Stimulated activated CD4-positive, alpha-beta T cell treated with anti-CD3 and anti-CD28 coated beads, TNF-alpha, amount 100 ng/mL, for 24 hours (primary cell): Measurements from ENCODE around the gene BDP1.
"Not testable (repeated sequence)": the region's sequence is repeated elsewhere in the genome, so short reads cannot be mapped to it uniquely, and the experiment has no call there.

Experiments used
- DNase-seq, 3 experiments: peaks; one replicate each; pipeline ENCODE4 v3.0.0-alpha.2; 2020; ENCODE audit warnings: low read depth in 3 of 3

BDP1 gene

DNA sequence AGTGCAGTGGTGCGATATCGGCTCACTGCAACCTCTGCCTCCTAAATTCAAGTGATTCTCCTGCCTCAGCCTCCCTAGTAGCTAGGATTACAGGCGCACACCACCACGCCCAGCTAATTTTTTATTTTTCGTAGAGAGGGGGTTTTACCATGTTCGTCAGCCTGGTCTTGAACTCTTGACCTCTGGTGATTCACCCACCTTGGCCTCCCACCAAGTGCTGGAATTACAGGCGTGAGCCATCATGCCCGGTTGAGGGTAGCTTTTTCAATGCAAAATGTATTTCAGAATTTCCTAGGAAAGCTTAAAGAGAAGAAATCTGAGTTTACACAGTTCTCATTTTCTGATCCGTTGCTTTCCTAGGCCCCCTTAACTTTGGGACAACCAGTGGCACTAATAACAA lies 15.7 kb downstream of the BDP1 start:
- DNase-seq = no peak

- DNase-seq = no peak
Measured at GRCh38 chr5:71475788-71476384, 20.4 kb downstream of the BDP1 start.

GRCh38 chr5:71481441-71481840 lies 26.0 kb downstream of the BDP1 start:
- DNase-seq = no peak

DNA sequence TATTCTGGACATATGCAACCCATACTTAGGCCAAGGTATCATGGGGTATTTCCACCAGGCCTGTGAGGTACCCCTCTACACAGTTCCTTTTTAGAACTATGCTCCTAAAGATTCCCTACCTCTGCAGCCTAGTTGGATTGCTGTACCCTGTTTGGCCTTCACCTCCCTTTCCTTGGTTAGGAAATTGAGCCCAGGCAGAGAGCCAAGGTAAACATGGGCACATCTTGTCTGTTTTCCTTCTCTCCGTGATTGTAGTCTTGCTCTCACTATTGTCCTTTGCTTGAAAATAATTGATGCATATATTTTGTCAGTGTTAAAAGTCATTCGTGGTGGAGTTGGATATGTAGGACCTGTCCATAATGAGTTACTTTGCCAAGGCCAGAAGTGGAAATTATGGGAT lies 26.7 kb downstream of the BDP1 start:
- DNase-seq = no peak

GRCh38 chr5:71483355-71483754 lies 27.9 kb downstream of the BDP1 start:
- no peak for DNase-seq

DNA sequence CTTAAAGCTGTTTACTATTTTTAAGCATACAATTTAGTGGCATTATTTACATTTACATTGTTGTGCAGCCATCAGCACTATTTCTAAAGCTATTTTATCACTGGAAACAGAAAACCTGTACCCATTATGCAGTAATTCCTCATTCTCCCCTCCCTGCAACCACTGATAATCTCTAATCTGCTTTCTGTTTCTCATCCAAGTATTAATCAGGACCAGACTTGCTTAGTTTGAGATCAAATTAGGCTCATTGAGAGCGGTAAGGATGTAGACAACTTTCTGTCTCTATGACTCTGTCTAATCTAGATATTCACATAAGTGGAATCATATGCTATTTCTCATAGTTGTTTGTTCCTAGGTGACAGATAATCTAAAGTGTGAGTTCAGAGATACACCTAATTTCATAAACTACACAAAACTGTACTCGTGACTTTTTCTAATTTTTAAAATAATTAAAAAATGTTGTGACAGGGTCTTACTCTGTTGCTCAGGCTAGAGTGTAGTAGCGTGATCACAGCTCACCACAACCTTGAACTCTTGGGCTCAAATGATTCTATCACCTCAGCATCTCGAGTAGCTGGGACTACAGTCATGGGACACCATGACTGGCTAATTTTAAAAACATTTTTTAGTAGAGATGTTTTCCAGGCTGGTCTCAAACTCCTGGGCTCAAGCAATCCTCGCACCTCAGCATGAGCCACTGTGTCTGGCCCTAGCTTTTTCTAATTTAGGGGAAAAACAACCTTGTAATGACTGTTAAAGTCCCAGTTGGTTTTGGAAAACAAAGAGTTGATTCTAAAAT lies 37.6 kb downstream of the BDP1 start:
- DNase-seq = no peak

DNA sequence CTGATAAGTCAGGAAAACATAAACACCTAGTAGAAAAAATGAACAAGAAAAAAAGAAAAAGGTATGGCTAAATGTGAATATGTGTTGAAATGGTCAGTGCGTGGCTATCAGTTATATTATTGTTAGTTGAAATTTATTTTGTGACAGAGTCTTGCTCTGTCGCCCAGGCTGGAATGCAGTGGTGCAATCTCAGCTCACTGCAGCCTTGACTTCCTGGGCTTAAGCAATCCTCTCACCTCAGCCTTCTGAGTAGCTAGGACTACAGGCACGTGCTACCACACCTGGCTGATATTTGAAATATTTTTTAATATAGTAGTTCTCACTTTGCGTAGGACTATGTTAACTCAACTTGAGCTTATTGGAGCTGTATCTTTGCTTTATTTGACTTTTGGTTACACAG lies 38.8 kb downstream of the BDP1 start:
- DNase-seq = not testable (repeated sequence)

DNA sequence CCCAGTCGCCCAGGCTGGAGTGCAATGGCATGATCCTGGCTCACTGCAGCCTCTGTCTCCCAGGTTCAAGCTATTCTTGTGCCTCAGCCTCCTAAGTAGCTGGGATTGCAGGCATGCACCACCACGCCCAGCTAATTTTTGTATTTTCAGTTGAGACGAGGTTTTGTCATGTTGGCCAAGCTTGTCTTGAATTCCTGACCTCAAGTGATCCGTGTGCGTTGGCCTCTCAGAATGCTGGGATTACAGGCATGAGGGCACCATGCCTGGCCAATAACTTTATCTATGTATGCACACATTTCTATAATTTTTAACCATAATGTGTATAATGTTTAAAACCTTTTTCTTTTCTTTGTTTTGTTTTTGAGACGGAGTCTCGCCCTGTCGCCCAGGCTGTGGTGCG lies 43.3 kb downstream of the BDP1 start:
- DNase-seq = not testable (repeated sequence)

- no peak for DNase-seq
Measured at GRCh38 chr5:71503536-71503935, 48.1 kb downstream of the BDP1 start.

- no peak for DNase-seq
Measured at GRCh38 chr5:71522151-71522550, 66.7 kb downstream of the BDP1 start.

DNA sequence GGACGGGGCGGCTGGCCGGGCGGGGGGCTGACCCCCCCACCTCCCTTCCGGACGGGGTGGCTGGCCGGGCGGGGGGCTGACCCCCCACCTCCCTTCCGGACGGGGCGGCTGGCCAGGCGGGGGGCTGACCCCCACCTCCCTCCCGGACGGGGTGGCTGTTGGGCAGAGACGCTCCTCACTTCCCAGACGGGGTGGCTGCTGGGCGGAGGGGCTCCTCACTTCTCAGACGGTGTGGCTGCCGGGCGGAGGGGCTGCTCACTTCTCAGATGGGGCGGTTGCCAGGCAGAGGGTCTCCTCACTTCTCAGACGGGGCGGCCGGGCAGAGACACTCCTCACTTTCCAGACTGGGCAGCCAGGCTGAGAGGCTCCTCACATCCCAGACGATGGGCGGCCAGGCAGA lies 70.2 kb downstream of the BDP1 start:
- not testable (repeated sequence) for DNase-seq

DNA sequence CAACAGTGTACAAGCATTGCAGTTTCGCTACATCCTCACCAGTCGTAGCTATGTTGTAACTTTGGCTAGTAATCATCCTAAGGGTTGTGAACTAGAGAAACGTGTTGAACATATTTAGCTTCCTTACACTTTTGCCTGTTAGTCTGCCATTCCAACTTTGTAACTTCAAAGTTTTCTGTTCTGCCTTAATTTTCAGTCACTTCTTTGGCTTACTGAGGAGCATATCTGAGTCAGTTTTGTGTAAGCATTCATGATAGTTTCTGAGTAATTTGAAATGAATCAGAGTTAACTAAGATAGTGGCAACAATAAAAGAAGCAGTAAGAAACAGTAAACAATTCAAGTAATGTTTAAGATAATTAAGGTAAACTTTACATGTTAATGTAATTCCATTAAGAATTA lies 72.8 kb downstream of the BDP1 start:
- no peak for DNase-seq

GRCh38 chr5:71529682-71530081 lies 74.2 kb downstream of the BDP1 start:
- no peak for DNase-seq

- no peak for DNase-seq
Measured at GRCh38 chr5:71533142-71533541, 77.7 kb downstream of the BDP1 start.

DNA sequence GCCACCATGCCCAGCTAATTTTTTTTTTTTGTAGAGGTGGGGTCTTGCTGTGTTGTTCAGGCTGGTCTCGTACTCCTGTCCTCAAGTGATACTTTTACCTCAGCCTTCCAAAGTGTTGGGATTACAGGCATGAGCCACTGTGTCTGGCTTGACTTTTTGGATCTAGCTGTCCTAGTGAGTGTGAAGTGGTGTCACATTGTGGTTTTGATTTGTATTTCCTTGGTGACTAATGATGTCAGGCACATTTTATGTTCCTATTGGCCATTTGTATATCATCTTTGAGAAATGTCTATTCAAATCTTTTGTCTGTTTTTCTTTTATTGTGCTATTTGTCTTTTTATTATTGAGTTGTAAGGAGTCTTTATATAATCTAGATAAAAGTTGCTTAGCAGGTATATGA lies 78.2 kb downstream of the BDP1 start:
- DNase-seq = no peak

- DNase-seq = no peak
Measured at GRCh38 chr5:71537687-71538086, 82.2 kb downstream of the BDP1 start.

DNA sequence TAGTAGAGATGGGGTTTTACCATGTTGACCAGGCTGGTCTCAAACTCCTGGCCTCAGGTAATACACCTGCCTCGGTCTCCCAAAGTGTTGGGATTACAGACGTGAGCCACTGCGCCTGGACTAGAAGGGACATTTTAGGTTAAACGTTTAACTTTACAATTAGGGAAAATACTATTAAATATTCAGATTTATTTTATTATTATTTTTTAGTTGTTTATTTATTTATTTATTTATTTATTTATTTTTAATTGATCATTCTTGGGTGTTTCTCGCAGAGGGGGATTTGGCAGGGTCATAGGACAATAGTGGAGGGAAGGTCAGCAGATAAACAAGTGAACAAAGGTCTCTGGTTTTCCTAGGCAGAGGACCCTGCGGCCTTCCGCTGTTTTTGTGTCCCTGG lies 95.4 kb downstream of the BDP1 start:
- not testable (repeated sequence) for DNase-seq

GRCh38 chr5:71551582-71551981 lies 96.1 kb downstream of the BDP1 start:
- not testable (repeated sequence) for DNase-seq

GRCh38 chr5:71552026-71552749 lies 96.7 kb downstream of the BDP1 start:
- DNase-seq = not testable (repeated sequence)

DNA sequence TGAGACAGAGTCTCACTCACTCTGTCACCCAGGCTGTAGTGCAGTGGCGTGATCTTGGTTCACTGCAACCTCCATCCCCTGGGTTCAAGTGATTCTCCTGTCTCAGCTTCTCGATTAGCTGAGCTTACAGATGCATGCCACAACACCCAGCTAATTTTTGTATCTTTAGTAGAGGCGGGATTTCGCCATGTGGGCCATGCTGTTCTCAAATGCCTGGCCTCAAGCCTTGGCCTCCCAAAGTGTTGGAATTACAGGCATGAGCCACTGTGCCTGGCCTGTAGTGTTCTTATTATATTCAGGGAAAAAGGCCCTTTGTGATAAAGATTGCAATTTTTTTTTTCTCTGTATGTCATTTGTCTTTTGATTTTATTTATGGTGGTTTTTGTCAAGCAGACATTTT lies 107.7 kb downstream of the BDP1 start:
- no peak for DNase-seq

GRCh38 chr5:71564895-71565294 lies 109.4 kb downstream of the BDP1 start:
- DNase-seq = no peak

DNA sequence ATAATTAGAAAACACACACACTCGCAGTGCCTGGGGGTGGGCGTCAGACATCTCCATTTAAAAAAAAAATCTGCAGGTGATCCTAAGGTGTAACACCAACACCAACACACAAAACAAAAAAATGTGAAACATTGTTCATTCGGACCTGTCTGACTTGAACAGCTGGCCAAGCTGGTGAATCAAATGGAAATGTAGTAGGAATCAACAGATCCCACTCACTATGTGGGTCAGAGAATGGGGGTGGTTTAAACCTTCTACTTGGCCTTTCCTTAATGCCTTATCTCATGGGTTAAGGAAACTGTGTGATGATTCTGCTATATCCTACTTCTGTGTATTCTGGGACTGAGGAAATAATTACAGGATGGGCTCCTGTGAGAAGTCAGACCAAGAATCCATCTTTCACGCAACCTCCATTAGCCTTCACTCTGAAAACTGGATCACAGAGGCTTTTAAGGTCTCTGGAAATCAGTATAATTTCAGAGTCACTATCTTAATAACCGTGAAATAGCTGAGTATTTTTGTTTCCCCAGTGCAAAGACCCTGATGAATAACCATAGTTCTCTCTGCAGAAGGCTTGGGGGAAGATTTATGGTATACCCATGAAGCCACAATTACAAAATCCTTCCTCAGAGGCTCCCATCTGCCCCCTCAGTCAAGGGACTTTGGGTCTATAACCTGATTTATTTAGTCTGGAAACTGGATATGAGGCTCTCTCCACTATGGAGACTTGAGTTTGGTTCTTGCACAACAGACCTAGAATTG lies 114.5 kb downstream of the BDP1 start:
- DNase-seq = no peak
